GM12878 (cell line): ENCODE data around the gene ZBTB18. TPM values are rescaled to one million over a fixed set of nuclear protein-coding genes. Genes with fewer than 3 reads are reported as not detected.

Source experiments
- ATAC-seq: fragments of 200-7000 bp; cut with Tn5 transposase; 3 replicates; pipeline ENCODE4 v1.9.1; 2020; ENCODE audit warnings: mild to moderate bottlenecking, moderate library complexity
- BruUV-seq: library from RNA; stranded (reverse); fragments of 400-500 nt; replicated peaks from 2 replicates; lab custom pipeline; 2021; lab: Mats Ljungman, UMichigan
- CTCF ChIA-PET: fragments of 300-600 bp; sonication (Branson Sonifier 250); formaldehyde crosslinking; extraction: SDS; loops from one replicate; lab custom pipeline; 2021; ENCODE audit warnings: inconsistent platforms; lab: Yijun Ruan, JAX
- POLR2A ChIA-PET: fragments of 350-600 bp; formaldehyde crosslinking; extraction: SDS; loops from one replicate; lab custom pipeline; 2021; ENCODE audit warnings: inconsistent platforms; lab: Charles Lee
- RAD21 ChIA-PET: fragments of 300-600 bp; sonication (Branson Sonifier 250); formaldehyde crosslinking; loops from one replicate; lab custom pipeline; 2023; ENCODE audit warnings: antibody characterized with exemption; ENCODE audit not compliant: unreplicated experiment; lab: Charles Lee
- SMC1A ChIA-PET: fragments of 300-600 bp; sonication (Branson Sonifier 250); formaldehyde crosslinking; loops from one replicate; lab custom pipeline; 2023; ENCODE audit not compliant: unreplicated experiment, uncharacterized antibody; lab: Charles Lee
- DNase-seq: peaks from one replicate; pipeline ENCODE4 v3.0.0-alpha.2; 2011; ENCODE audit warnings: low read depth, low spot score
- FAIRE-seq: peaks from 3 replicates; lab custom pipeline; 2011; peaks lifted over from hg19 to GRCh38; lab: Jason Lieb, UNC
- H2AFZ ChIP-seq: 2 replicates; pipeline ENCODE4 v1.6.0; 2011; ENCODE audit warnings: low read depth, low read length, control low read depth; ENCODE audit not compliant: control insufficient read depth
- H3K27ac ChIP-seq: 2 replicates; pipeline ENCODE4 v1.5.1; 2011; ENCODE audit warnings: control low read depth; ENCODE audit not compliant: control insufficient read depth, insufficient read depth
- H3K27me3 ChIP-seq, 2 experiments: replicated peaks in 1 of 2; 2 replicates each; pipeline versions ENCODE4 v1.6.0 to v1.6.1; 2011; ENCODE audit warnings: low read length in 1 of 2; ENCODE audit not compliant: control insufficient read depth in 2 of 2, insufficient read depth in 2 of 2
- H3K36me3 ChIP-seq, 2 experiments: 2 replicates each; pipeline ENCODE4 v1.5.1; 2011; ENCODE audit warnings: low read length in 1 of 2; ENCODE audit not compliant: control insufficient read depth in 2 of 2, insufficient read depth in 2 of 2
- H3K4me1 ChIP-seq: 2 replicates; pipeline ENCODE4 v1.6.1; 2011; ENCODE audit warnings: mild to moderate bottlenecking, low read length, moderate library complexity, mixed read lengths; ENCODE audit not compliant: control insufficient read depth, insufficient read depth
- H3K4me2 ChIP-seq: 2 replicates; pipeline ENCODE4 v1.6.0; 2011; ENCODE audit warnings: control low read depth; ENCODE audit not compliant: control insufficient read depth, insufficient read depth
- H3K4me3 ChIP-seq: fragments of 200-600 bp; sonication (generic); 2 replicates; pipeline ENCODE4 v1.5.1; 2016
- H3K79me2 ChIP-seq: 2 replicates; pipeline ENCODE4 v1.6.0; 2011; ENCODE audit warnings: low read length; ENCODE audit not compliant: control insufficient read depth, insufficient read depth
- H3K9ac ChIP-seq: 2 replicates; pipeline ENCODE4 v1.8.0; 2011; ENCODE audit warnings: low read length, control low read depth, mixed read lengths; ENCODE audit not compliant: control insufficient read depth, insufficient read depth
- H3K9me3 ChIP-seq: replicated peaks from 3 replicates; pipeline ENCODE4 v1.5.1; 2011; ENCODE audit warnings: mild to moderate bottlenecking, low read length; ENCODE audit not compliant: control insufficient read depth, insufficient read depth
- H4K20me1 ChIP-seq: 2 replicates; pipeline ENCODE4 v1.6.0; 2011; ENCODE audit not compliant: control insufficient read depth, insufficient read depth
- BHLHE40 ChIP-seq, 2 experiments: fragments of 450-650 bp in 1 of 2; IDR thresholded peaks; 2 replicates each; pipeline ENCODE4 v1.6.1; 2011 to 2017; ENCODE audit warnings: low read depth in 2 of 2, borderline replicate concordance in 1 of 2, improper control_type of control experiment in 1 of 2, low read length in 1 of 2, mild to moderate bottlenecking in 1 of 2
- CBX5 ChIP-seq: sonication (generic); IDR thresholded peaks from 2 replicates; pipeline ENCODE4 v1.6.1; 2016; ENCODE audit warnings: low read depth, moderate library complexity, mild to moderate bottlenecking, inconsistent platforms
- CREM ChIP-seq: IDR thresholded peaks from 2 replicates; pipeline ENCODE4 v1.6.1; 2014; ENCODE audit warnings: antibody characterized with exemption, low read depth
- JUND ChIP-seq: IDR thresholded peaks from 2 replicates; pipeline ENCODE4 v1.6.1; 2012; ENCODE audit warnings: low read depth, mild to moderate bottlenecking, low read length, improper control_type of control experiment, moderate library complexity
- LARP7 ChIP-seq: fragments of 450-650 bp; IDR thresholded peaks from 2 replicates; pipeline ENCODE4 v1.6.1; 2017; ENCODE audit warnings: mild to moderate bottlenecking
- MXI1 ChIP-seq: fragments of 150-350 bp; IDR thresholded peaks from 2 replicates; pipeline ENCODE4 v1.6.1; 2011; ENCODE audit warnings: low read depth, mild to moderate bottlenecking, inconsistent platforms, low read length, improper control_type of control experiment
- POLR2A ChIP-seq: IDR thresholded peaks from 2 replicates; pipeline ENCODE4 v1.6.1; 2011; ENCODE audit warnings: low read depth, mild to moderate bottlenecking, low read length
- RELA ChIP-seq: fragments of 450-650 bp; IDR thresholded peaks from 2 replicates; pipeline ENCODE4 v1.8.0; 2014; ENCODE audit warnings: borderline replicate concordance; ENCODE audit not compliant: partially characterized antibody
- SRF ChIP-seq, 2 experiments: IDR thresholded peaks; 2 replicates each; pipeline ENCODE4 v1.6.1; 2011; ENCODE audit warnings: low read depth in 2 of 2, low read length in 2 of 2, mild to moderate bottlenecking in 1 of 2, moderate library complexity in 1 of 2
- WRNIP1 ChIP-seq: IDR thresholded peaks from 2 replicates; pipeline ENCODE4 v1.6.1; 2011; ENCODE audit warnings: low read depth, low read length, improper control_type of control experiment, borderline replicate concordance
- ZBTB40 ChIP-seq: fragments of 450-650 bp; IDR thresholded peaks from 2 replicates; pipeline ENCODE4 v1.6.1; 2016; ENCODE audit warnings: mild to moderate bottlenecking, moderate library complexity, borderline replicate concordance
- WGBS: methylation state at CpG from one replicate; pipeline ENCODE4 v1.1.6; 2016; ENCODE audit warnings: low lambda C conversion rate; ENCODE audit not compliant: insufficient replicate concordance, insufficient coverage; ENCODE audit errors: missing lambda C conversion rate; 5-methylcytosine and 5-hydroxymethylcytosine counted together
- in situ Hi-C: fragments of 300-500 bp; cut with MboI; formaldehyde crosslinking; loops from 9 replicates; pipeline ENCODE4 v1.14.3; 2018; ENCODE audit warnings: mixed read lengths
- intact Hi-C: fragments of 100-400 bp; cut with micrococcal nuclease; formaldehyde crosslinking; loops from one replicate; pipeline ENCODE4 v1.14.2; 2022; ENCODE audit not compliant: unreplicated experiment
- polyA plus RNA-seq, 11 experiments: library from polyadenylated mRNA; depleted of rRNA in 4 of 11; unstranded in 6 of 11; stranded (reverse) in 5 of 11; fragments of >200 nt; fragmentation: Nextera tagmentation in 4 of 11; fragmentation: Illumina TruSeq in 1 of 11; extraction: Ambion mirVana in 4 of 11; extraction: Trizol in 1 of 11; gene quantifications; 1 replicate in 1 of 11; 2 replicates in 10 of 11; pipeline versions ENCODE4 v1.2.1 to v1.2.3, GENCODE V29; 2011 to 2016; ENCODE audit warnings: inconsistent platforms in 2 of 11, missing spikeins in 2 of 11, low read depth in 1 of 11
- total RNA-seq, 4 experiments: library from RNA; depleted of rRNA in 3 of 4; stranded (reverse); fragments of >200 nt in 3 of 4; fragmentation: Illumina TruSeq in 1 of 4; extraction: Trizol in 1 of 4; gene quantifications; 2 replicates each; pipeline versions ENCODE4 v1.2.1 to v1.2.3, GENCODE V29; 2013 to 2021
- TF ChIP-seq, protein P1 (sequence below): IDR thresholded peaks from 2 replicates; pipeline ENCODE4 v1.6.1; 2012; ENCODE audit warnings: low read depth, low read length, improper control_type of control experiment
- TF ChIP-seq, protein P2 (sequence below): fragments of 450-650 bp; conservative IDR thresholded peaks from 2 replicates; pipeline ENCODE4 v1.6.1; 2017; ENCODE audit warnings: mild to moderate bottlenecking, moderate library complexity
- TF ChIP-seq, protein P3 (sequence below), 3 experiments: IDR thresholded peaks in 2 of 3; conservative IDR thresholded peaks in 1 of 3; 2 replicates each; pipeline ENCODE4 v1.5.1; 2011; ENCODE audit warnings: low read depth in 3 of 3, low read length in 3 of 3, mild to moderate bottlenecking in 3 of 3, control low read depth in 2 of 3, moderate library complexity in 2 of 3, inconsistent platforms in 1 of 3, mixed read lengths in 1 of 3; ENCODE audit not compliant: control insufficient read depth in 2 of 3, insufficient read depth in 1 of 3; ENCODE audit errors: extremely low read depth in 1 of 3

The ZBTB18 gene
- total and polyA plus RNA-seq, 10 of the 15 experiments (the other 5 are each of a cell fraction or from before 2014, with no cell fraction given): 0.27 to 8.6 (median 6.1) TPM

DNA sequence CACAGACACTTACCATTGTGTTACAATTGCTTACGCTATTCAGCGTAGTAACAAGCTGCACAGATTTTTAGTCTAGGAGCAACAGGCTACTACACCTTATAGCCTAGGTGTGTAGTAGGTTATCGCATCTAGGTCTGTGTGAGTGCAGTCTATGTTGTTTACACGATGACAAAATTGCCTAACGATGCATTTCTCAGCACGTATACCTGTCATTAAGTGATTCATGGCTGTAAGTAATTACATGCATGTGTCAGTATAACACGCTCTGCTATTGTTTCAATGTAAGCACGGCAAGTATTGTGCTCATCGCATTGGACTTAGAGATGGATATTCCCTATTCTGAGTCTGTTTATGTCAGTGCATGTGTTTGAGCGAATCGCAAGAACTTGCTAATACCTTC is 15.7 kb upstream of the ZBTB18 start:
- whole genome bisulfite sequencing: 76% methylated on average over 11 of the region's 11 CpGs
- Histone ChIP-seq H3K79me2 (no peaks in the 10 kb centered on the region), H4K20me1 (no peaks in the 10 kb centered on the region), H3K4me2 (no peak overlapping the region), H3K27me3 (no peaks in the 10 kb centered on the region), H2AFZ (no peak overlapping the region), H3K27ac (no peak overlapping the region), H3K9me3 (no peaks in the 10 kb centered on the region), H3K4me1 (no peaks in the 10 kb centered on the region), H3K4me3 (no peak overlapping the region), H3K36me3 (no peaks in the 10 kb centered on the region), H3K9ac (no peak overlapping the region)
- no TSS peak for BruUV-seq
- intact Hi-C loops: no loop called here
- no peak for FAIRE-seq
- no peak for DNase-seq
- RAD21 ChIA-PET: interaction anchor here (1.2 kb wide), 1 partner anchor 11 kb away, joined by 4 read pairs; no protein-coding TSS in a partner anchor
- no peak for ATAC-seq
- CTCF ChIA-PET: interaction anchor here (1.5 kb wide), 1 partner anchor 17 kb away, joined by 3 read pairs; no protein-coding TSS in a partner anchor
- in situ Hi-C loops: no loop called here
- POLR2A ChIA-PET: no interaction called here
- SMC1A ChIA-PET: interaction anchor here (0.7 to 0.9 kb wide), 2 partner anchors 12 to 219 kb away, joined by 3 to 4 read pairs; no protein-coding TSS in a partner anchor
- TF ChIP-seq, protein P1, sequence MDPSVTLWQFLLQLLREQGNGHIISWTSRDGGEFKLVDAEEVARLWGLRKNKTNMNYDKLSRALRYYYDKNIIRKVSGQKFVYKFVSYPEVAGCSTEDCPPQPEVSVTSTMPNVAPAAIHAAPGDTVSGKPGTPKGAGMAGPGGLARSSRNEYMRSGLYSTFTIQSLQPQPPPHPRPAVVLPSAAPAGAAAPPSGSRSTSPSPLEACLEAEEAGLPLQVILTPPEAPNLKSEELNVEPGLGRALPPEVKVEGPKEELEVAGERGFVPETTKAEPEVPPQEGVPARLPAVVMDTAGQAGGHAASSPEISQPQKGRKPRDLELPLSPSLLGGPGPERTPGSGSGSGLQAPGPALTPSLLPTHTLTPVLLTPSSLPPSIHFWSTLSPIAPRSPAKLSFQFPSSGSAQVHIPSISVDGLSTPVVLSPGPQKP: no peak
- TF ChIP-seq MXI1 (no peak), RELA (no peak), BHLHE40 (IDR thresholded peaks at IDR 0.05; ENCODE audit: borderline replicate concordance in 1 of 2, low read depth in 2 of 2, low read length in 1 of 2) (no peak), CBX5 (no peak), SRF (IDR thresholded peaks at IDR 0.05; ENCODE audit: low read depth in 2 of 2, low read length in 2 of 2) (no peak), WRNIP1 (no peak), LARP7 (no peak), POLR2A (no peak), CREM (no peak), ZBTB40 (no peak), JUND (no peak)
- TF ChIP-seq, protein P2, sequence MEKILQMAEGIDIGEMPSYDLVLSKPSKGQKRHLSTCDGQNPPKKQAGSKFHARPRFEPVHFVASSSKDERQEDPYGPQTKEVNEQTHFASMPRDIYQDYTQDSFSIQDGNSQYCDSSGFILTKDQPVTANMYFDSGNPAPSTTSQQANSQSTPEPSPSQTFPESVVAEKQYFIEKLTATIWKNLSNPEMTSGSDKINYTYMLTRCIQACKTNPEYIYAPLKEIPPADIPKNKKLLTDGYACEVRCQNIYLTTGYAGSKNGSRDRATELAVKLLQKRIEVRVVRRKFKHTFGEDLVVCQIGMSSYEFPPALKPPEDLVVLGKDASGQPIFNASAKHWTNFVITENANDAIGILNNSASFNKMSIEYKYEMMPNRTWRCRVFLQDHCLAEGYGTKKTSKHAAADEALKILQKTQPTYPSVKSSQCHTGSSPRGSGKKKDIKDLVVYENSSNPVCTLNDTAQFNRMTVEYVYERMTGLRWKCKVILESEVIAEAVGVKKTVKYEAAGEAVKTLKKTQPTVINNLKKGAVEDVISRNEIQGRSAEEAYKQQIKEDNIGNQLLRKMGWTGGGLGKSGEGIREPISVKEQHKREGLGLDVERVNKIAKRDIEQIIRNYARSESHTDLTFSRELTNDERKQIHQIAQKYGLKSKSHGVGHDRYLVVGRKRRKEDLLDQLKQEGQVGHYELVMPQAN: no peak
- TF ChIP-seq, protein P3, sequence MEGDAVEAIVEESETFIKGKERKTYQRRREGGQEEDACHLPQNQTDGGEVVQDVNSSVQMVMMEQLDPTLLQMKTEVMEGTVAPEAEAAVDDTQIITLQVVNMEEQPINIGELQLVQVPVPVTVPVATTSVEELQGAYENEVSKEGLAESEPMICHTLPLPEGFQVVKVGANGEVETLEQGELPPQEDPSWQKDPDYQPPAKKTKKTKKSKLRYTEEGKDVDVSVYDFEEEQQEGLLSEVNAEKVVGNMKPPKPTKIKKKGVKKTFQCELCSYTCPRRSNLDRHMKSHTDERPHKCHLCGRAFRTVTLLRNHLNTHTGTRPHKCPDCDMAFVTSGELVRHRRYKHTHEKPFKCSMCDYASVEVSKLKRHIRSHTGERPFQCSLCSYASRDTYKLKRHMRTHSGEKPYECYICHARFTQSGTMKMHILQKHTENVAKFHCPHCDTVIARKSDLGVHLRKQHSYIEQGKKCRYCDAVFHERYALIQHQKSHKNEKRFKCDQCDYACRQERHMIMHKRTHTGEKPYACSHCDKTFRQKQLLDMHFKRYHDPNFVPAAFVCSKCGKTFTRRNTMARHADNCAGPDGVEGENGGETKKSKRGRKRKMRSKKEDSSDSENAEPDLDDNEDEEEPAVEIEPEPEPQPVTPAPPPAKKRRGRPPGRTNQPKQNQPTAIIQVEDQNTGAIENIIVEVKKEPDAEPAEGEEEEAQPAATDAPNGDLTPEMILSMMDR (IDR thresholded peaks at IDR 0.05 in 2 of 3, conservative IDR thresholded peaks at IDR 0.05 in 1 of 3; ENCODE audit: control insufficient read depth in 2 of 3, extremely low read depth in 1 of 3, insufficient read depth in 1 of 3, low read depth in 3 of 3, low read length in 3 of 3): no peak
